CD4-positive, alpha-beta T cell treated with Interleukin-17A for 4 hours (primary cell): ENCODE data around the gene MAD1L1.

Experiments used
- DNase-seq: peaks from one replicate; pipeline ENCODE4 v3.0.0-alpha.2; 2020; ENCODE audit warnings: mixed read lengths

The MAD1L1 gene

DNA sequence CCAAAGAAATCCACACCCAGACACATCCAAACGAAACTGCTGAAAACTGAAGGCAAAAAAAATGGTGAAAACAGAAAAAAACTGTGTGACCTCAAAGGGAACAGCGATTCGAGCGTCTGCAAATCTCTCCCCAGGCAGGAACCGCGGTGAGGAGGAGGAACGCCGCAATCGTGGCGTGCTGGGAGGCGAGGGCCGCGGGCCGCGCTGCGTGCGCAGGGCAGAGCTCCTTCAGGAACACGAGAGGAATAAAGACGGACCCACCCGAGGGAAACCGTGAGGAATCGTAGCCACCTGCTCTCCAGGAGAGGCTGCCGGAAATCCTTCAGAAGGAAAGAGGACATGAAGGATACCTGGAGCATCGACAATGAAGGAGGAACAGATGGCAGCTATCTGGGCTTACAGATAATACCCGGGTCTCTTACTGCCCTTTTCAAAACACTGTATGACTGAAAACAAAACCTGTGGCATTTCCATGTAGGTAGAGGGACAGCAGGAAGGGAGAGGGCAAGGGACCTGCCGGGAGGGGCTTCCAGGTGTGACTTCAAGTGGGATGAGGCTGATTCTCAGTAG is 266.0 kb downstream of the MAD1L1 start:
- DNase-seq: no peak

DNA sequence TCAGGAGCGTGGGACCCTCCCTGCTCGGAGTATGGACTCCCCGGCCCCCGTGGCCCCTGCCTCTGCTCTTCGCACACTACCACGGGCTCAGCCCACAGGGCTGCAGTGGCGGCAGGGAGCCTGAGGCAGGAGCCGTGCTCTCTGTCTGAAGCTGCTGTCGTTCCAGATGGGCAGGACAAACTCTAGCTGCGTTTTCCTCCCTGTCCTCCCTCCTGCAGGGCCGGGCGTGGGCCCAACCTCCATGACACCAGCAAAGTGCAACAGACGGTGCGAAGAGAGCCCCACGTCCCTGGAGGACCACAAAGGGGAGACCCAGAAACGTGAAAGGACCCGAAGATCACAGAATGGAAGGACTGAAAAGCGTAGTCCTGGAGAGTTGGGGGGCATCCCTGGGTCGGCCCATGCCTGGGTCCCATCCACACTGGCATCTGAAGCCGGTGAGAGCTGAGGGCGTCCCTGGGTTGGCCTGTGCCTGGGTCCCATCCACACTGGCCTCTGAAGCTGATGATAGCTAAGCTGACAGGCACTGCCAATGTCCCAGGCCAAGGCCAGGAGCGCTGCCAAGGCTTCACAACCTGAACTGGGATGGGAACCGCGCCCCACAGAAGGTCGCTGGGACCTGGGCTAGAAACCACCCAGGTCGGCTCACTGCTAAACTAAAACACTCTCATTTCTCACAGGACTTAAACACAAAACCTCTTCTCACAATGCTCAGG is 267.0 kb downstream of the MAD1L1 start:
- DNase-seq: no peak

DNA sequence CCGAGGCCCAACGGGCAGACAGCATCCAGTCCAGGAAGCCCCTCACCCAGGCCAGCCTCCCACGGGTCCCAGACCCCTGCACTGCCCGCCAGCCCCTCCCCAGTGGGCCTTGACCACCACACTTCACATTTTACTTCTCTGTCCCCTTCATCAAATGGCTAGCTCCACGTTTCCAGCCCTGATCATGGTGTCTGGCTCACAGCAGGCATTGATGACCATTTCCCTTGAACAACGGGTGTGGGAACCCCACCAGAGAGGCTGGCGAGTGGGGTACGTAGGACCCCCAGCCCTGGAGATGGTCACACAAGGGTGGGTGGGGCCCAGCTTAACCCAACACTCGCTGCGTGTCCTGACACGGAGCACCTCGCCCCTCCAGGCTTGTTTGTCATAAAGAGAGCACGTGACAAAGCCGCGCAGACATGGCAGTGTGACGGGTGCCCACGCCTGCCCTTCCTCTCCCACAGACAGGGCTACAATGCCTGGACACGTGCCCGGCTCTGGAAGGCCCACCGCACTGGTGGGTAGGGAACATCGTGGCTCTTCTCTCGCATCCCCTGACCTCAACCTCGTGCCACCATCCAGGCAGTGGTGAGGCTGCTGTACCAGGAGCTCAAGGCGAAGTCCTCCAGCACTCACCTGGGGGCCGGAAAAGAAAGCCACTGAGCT is 267.7 kb downstream of the MAD1L1 start:
- no peak for DNase-seq

DNA sequence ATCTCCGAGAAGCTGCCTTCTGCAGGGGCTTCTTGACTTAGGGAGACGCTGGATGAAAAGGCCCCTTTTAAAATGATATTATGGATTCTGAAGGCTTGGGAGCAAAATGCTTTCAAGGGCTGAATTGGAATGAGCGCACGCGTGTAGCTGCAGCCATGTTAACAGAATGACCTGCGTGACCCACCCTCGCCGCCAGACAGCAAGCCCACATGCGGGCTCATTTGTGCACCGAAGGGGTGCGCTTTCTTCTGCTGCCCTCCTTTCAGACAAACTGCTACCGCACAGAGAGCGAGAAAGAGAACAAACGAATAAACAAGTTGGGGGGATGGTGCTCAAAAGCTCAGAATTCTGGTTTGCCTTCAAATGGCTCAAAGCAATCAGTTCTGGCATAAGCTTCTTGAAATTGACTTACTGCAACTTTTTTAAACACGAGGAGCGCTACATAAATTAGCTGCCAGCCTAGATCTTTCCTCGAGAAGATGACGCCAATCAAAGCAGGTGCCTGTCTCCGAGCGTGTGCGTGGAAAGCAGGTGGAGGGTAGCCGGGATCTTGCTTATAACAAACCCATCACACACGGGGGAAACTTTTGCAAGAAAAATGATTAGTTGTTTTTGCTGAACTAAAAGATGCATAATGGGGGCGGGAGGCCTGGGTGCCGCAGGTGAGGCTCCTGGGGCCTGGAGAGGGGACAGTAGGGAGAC is 268.4 kb downstream of the MAD1L1 start:
- no peak for DNase-seq

DNA sequence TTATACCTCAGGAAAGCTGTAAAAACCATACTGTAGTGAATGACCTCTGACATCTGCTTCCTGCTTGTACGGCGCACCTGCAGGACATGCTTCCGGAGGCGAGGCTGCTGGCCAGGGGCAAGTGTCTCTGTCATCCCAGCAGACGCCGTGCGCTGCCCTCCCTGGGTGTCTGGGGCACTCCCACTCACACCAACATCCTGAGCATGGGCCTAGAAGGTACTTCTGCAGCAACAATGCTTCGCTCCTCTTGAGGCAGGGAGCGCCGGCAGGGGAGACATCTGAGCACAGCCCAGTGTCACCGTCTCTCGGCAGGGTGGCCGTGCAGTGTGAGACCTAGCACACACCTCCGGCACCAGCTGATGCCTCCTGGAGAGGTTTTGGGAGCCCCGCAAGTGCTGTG is 269.2 kb downstream of the MAD1L1 start:
- DNase-seq: no peak

DNA sequence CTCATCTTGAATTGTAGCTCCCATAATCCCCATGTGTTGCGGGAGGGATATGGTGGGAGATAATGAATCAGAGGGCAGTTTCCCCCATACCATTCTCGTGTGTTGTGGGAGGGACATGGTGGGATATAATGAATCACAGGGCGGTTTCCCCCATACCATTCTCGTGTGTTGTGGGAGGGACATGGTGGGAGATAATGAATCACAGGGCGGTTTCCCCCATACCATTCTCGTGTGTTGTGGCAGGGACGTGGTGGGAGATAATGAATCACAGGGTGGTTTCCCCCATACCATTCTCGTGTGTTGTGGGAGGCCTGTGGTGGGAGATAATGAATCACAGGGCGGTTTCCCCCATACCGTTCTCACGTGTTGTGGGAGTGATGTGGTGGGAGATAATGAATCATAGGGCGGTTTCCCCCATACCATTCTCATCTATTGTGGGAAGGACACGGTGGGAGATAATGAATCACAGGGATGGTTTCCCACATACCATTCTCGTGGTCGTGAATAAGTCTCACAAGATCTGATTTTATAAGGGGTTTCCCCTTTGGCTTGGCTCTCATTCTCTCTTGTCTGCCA is 271.0 kb downstream of the MAD1L1 start:
- peak; percentile 39 for DNase-seq

DNA sequence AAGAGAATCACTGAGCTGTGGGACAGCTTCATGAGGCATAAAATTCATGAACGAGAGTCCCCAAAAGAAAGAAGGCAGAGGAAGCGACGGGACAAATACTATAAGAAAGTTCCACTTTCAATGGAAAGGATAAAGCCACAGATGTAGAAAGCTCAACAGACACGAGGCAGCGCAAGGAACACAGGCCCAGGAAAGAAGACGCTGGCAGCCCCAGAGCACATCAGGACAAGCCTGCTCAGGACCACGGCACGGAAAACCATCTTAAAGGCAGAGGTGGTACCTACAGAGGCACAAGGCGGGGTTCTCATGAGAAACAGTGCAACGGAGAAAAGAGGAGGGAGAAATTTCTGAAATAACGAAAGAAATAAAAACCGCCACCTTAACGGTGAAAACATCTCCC is 273.4 kb downstream of the MAD1L1 start:
- DNase-seq: no peak

DNA sequence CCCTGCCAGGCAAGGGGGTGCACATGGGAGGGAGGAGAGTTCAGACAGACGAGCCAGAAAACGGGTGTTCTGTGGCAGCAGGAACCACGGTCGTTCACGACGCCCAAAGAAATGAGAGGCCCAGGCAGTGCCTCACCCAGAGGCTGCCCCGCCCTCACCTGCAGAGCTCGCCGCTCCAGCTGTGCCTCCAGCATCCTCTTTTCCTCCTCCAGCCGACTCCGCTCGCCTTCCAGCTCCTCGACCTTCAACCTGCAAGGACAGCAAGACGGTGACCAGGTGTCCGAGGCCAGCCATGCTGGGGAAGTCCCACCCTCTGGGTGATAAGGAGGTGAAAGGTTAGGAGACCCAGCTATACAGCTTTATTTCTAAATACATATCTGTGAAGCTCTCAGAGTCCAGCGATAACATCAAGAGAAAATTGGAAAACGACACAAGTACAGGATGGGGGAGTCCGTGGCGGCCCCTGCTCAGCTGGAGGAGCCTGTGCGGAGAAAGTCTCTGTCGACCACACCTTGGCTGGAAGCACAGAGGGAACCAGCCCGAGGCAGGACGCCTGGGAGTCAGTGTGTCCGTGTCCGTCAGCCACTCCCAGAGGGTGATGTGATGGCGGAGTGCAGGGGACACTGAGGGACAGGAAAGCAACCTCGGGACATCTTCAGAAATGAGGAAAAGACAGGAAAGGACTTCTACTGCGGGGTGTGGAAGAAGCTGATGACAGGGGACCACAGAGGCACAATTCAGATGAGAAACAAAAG is 275.1 kb downstream of the MAD1L1 start:
- DNase-seq: no peak

DNA sequence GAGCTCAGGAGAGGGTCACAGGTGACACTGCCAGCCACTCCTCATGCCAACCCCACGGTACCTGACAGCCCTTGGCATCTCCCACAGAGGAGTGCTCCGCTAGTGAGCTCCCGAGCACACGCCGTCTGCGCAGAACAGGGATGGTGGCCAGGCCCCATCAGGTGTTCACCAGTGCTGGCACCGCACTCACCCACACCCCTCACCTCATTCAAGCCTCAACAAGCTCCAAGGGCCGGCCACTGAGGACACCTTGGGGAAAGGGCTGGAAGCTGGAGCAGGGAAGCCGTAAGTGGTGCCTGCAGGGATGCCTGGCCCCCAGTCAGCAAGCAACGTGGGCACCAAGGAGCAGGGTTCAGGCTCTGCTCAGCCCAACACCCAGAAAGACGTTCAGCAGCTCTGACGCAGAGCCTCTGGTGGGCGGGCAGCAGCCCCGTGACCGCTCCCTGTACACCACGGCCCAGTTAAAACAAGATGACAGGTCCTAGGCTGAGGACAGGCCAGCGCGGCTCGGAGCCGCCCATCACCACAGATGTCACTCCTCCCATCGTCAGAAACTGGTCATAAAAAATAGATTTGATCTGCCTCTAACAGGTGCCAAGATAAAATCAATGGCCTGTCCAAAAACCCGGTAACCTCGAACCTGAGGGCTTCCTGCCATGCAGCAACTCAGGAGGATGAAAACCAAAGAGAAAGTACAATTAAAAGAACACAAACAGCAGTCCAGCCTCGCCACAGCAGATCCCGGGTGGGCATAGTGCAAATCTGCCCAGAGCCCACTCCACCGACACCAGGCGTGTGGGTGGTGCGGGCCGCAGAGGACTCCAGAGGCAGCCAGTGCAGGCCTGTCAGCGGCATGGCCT is 275.9 kb downstream of the MAD1L1 start:
- DNase-seq: no peak

DNA sequence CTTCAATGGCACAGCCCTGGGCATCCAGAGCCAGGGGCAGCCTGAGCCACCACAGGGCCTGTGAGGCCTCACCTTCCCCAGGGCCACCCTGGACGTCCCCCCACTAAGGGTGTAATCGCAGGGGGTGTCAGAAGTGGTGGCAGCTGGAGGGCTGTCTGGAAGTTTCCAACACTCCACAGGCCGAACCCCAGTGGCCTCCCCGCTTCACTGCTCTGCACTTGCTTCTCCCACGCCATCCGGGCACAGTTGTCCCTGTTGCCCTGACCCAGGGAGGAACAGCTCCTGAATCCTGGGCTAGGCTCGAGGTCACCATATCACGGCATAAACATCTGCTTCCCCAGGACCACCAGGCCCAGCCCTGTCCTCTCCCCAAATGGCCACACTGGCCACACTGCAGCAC is 276.6 kb downstream of the MAD1L1 start:
- no peak for DNase-seq

DNA sequence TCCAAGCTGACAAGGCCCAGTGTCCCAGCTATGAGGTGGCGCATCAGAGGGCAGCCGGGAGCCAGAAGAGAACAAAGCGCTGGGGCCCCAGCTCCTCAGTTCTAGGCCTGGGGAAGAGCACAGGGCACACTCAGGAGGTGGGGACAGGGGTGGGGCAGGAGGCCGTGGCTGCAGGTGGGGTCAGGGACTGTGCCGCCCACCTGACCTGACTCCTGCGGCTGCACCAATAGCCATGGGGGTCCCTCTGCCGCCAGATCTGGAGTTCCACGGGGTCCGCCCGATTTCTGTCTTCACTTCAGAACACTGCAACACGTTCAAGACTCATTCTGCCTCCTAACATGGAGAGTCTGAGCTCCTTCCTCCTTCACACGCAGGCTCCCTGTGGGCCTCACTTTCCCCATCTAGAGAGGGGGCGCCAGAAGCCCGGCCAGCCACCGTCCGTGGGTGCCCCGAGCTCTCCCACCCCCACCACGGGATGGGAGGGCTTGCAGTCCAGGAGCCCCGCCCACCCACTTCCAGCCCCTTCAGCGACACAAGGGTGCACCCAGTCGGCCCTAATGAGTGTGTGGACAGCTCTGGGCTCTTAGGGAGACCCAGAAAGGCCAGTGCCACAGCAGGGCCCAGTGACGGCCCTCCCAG is 278.3 kb downstream of the MAD1L1 start:
- DNase-seq: no peak

DNA sequence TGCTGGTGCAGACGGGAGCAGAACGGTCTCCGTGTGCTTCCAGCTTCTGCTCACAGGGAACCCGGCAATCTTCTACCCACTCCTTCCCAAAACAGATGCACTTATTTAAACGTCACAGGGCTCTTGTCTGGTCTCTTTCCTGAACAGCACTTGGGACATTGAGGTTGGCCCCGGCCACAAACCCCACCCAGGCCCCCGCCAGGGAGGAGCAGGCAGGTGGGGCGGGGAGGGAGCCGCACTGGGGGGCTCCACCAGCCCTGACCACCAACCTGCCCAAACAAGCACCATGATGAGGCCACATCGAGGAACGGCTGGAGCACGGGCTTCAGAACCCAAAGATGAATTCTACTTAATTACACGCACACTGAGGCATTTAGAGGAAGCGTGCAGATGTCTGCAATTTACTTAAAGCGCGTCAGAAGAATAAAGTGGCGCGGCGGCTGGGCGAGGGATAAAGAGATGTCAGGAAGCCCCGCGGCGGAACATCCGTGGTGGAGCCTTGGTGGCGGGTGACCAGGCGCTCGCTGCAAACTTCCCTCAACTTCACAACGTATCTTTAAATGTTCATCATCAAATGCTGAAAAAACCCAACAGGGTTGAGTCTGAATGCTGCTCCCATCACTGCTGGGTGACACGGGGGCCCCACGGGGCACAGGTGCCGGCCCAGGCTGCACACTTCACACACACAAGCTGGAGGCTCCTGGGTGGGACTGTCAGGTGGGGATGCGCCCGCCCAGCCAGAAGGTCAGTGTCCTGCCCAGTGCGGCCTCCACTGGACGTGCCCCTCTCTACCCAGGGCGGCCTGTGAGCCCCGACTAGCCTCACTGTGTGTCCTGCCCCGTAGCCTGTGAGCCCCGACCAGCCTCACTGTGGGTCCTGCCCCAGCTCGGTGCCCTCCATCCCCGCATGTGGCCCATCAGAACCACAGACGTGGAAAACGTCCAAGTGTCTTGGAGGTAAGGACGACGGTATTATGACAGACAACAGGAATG is 279.2 kb downstream of the MAD1L1 start:
- DNase-seq: no peak

DNA sequence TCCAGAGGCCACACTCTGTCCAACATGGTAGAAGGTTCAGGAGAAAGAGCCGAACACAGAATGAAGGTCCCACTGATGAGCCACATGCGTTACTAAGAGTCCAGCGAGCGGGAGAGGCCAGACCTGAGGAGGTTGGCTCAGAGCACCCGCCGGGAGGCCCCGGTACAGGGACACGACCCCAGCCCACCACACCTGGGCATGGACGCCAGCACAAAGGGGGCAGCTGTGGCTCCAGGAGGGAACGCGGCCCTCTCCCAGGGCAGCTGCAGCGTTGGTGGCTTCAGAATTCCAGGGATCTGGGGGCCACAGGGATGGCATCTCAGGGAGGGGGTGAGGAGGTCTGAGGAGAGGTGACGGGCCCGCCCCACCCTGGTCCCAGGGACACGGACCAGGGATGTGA is 280.0 kb downstream of the MAD1L1 start:
- no peak for DNase-seq

DNA sequence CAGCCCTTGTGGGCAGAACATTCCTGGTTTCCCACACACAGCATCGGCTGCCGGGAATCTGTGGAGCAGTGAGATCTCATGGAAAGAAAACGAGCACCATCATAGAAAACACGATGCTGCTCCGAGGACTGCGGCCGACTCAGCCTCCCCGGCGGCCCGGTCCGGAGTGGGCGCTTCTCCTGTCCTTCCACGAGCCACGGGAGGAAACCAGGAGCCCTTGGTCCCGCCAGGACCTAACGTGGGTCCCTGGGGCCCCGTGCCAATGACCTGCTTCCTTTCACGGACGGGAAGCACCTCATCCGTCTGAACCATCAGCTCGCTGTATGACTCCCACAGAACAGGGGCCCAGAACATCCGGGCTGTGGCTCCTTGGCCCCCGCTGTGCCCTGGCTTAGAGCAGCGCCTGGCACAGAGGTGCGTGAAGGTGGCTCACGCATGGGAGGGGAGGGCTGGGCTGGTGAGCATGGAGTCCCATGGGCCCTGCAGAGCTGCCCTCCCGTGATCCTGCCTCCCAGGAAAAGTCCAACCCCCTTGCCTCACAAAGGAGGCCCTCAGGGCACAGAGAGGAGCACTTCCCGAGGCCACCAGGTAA is 280.5 kb downstream of the MAD1L1 start:
- DNase-seq: no peak

DNA sequence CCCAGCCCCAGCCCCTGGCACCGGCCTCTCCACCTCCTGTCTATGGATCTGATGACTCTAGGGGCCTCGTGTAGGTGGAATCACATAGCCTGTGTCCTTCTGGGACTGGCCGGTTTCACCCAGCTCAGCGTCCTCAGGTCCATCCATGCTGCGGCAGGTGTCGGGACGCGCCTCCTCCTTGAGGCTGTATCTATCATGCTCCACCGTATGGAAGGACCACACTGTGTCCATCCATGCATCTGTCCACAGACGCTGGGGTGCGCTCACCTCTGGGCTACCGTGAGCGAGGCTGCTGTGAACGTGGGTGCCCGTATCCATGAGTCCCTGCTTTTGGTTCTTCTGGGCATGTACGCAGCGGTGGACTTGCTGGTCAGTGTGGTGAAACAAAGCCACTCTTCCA is 281.1 kb downstream of the MAD1L1 start:
- DNase-seq: no peak

DNA sequence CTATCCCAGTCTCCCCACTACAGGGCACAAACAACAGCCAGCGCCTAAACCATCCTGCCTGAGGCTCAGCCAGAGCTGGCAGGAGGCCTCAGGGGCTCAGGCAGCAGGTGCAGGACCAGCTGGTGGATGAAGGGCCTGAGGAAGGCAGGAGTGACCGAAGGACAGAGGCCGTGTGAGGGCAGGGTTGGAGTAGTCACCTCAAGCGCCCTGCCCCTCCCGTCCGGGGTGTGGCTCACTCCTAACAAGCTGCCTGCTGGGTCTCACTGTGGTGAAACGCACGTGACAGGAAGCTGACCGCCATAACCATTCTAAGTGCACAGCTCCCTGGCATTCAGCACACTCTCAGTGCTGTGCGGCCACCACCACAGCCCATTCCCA is 281.6 kb downstream of the MAD1L1 start:
- peak; percentile 38 for DNase-seq

DNA sequence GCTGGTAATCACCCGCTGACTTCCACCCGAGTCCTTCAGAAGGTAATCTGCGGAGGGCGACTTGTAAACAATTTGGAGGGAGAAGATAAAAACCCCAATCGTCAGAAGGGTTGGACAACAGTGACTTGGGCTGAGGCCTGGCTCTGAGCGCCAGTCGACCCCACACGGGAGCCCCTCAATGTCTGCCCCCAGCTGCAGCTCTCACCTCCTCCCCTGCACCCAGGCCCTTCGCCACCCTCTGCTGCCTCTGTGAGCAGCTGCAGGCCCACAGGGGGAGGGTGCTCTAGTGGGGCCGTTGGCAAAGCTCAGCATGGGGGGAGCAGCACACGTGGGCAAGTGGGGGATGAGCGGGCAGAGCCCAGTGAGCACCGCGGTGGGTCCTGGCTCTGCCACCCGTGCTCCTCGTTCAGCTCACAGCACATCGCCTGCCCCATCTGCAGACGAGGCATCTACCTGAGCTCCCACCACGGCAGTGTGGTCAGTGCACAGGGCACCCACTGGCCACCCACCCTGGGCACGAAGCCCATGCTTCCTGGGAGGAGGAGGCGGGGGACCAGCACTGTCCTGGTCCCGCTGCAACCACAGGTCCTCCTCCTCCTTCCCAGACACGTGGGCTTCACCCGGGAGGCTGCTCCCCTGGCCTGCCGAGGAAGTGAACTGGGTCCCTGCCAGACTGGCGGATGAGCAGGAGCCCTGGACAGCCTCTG is 282.1 kb downstream of the MAD1L1 start:
- no peak for DNase-seq

DNA sequence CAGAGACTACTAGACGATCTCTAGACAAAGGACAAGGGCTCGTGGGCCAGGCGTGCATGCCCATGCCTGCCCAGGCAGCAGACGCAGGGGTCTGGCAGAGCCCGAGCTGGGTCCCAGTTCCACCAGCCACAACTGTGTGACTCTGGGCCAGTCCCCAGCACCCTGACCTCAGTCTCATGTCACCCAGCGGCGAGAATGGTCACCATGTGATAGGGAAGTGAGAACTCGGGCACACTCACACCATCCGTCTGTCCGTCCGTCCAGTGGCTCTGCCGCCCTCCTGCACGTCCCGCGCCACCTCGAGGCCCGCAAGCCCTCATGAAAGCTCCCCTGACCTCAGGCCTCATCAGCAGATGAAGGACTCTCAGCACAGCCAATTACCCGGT is 282.7 kb downstream of the MAD1L1 start:
- DNase-seq: no peak

DNA sequence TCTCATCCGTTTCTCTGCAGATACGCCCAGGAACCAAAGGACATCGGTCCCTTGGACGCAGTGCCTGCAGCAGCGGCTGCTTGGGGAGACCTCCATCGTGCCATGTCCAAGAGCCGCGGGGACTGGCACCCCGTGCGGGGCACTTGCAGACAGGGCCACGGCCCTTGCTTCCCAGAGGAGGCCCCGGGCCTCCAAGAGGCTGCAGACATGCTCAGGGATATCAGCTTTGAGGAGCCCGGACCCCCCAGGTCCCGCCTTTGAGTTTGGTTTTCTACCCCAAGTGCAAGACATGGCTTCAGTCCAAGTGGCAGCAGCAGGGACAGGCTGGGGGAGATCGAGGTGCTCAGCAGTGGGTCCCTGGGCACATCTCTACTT is 283.1 kb downstream of the MAD1L1 start:
- DNase-seq: no peak
